ENCODE results near the gene GADD45G.

The GADD45G gene

GRCh38 chr9:89621676-89622075 lies 16.9 kb downstream of the GADD45G start:
- TF ChIP-seq CTCF (IDR thresholded peaks at IDR 0.05): no peak

GRCh38 chr9:89622933-89623861 lies 18.4 kb downstream of the GADD45G start:
- no peak for TF ChIP-seq CTCF (IDR thresholded peaks at IDR 0.05)

- no peak for TF ChIP-seq CTCF (IDR thresholded peaks at IDR 0.05)
Observed at GRCh38 chr9:89623925-89624420, 19.2 kb downstream of the GADD45G start.

- TF ChIP-seq CTCF (IDR thresholded peaks at IDR 0.05): no peak
Observed at GRCh38 chr9:89625721-89626687, 21.2 kb downstream of the GADD45G start.

- no peak for TF ChIP-seq CTCF (IDR thresholded peaks at IDR 0.05)
Observed at GRCh38 chr9:89626741-89627265, 22.0 kb downstream of the GADD45G start.

GRCh38 chr9:89628601-89629000 lies 23.8 kb downstream of the GADD45G start:
- TF ChIP-seq CTCF (IDR thresholded peaks at IDR 0.05): no peak

Measured in LNCAP (cell line).